H9 (cell line): Measurements from ENCODE around the gene RAB3A. TPM values are rescaled to one million over a fixed set of nuclear protein-coding genes. Genes with fewer than 3 reads are reported as not detected.

Experiments
- DNase-seq: peaks from one replicate; pipeline ENCODE4 v3.0.0-alpha.2; 2017
- H2AFZ ChIP-seq: one replicate; pipeline ENCODE4 v1.6.1; 2013; ENCODE audit warnings: mild to moderate bottlenecking, low read length, control low read depth, moderate library complexity
- H2AK5ac ChIP-seq: 2 replicates; pipeline ENCODE4 v1.6.1; 2013; ENCODE audit warnings: low read length, control low read depth, mixed read lengths; ENCODE audit not compliant: insufficient read length
- H2BK120ac ChIP-seq: one replicate; pipeline ENCODE4 v1.6.1; 2013; ENCODE audit warnings: low read depth, mild to moderate bottlenecking, low read length, control low read depth, inconsistent platforms; ENCODE audit not compliant: poor library complexity, severe bottlenecking
- H2BK12ac ChIP-seq: 2 replicates; pipeline ENCODE4 v1.6.1; 2013; ENCODE audit warnings: low read length, control low read depth, mixed read lengths, low read depth; ENCODE audit not compliant: insufficient read length
- H2BK15ac ChIP-seq: 2 replicates; pipeline ENCODE4 v1.6.1; 2013; ENCODE audit warnings: low read depth, low read length, control low read depth
- H2BK20ac ChIP-seq: one replicate; pipeline ENCODE4 v1.6.1; 2013; ENCODE audit warnings: low read depth, mild to moderate bottlenecking, low read length, control low read depth, inconsistent platforms; ENCODE audit not compliant: poor library complexity, severe bottlenecking
- H2BK5ac ChIP-seq: 2 replicates; pipeline ENCODE4 v1.6.1; 2013; ENCODE audit warnings: low read length, control low read depth, mixed read lengths; ENCODE audit not compliant: insufficient read length
- H3K14ac ChIP-seq: 2 replicates; pipeline ENCODE4 v1.6.1; 2013; ENCODE audit warnings: low read length, control low read depth; ENCODE audit not compliant: insufficient read depth
- H3K18ac ChIP-seq: 2 replicates; pipeline ENCODE4 v1.6.1; 2013; ENCODE audit warnings: low read depth, mild to moderate bottlenecking, mixed read lengths, low read length, control low read depth; ENCODE audit not compliant: insufficient read length
- H3K23ac ChIP-seq: 2 replicates; pipeline ENCODE4 v1.6.1; 2013; ENCODE audit warnings: low read length, control low read depth, mixed read lengths, low read depth; ENCODE audit not compliant: insufficient read length
- H3K23me2 ChIP-seq: 2 replicates; pipeline ENCODE4 v1.6.1; 2013; ENCODE audit warnings: low read depth, mild to moderate bottlenecking, mixed read lengths, low read length, control low read depth; ENCODE audit not compliant: insufficient read length, poor library complexity, severe bottlenecking
- H3K27ac ChIP-seq: 2 replicates; pipeline ENCODE4 v1.5.1; 2013; ENCODE audit warnings: low read length, control low read depth, mixed read lengths, low read depth; ENCODE audit not compliant: insufficient read length
- H3K27me3 ChIP-seq: 2 replicates; pipeline ENCODE4 v1.6.1; 2013; ENCODE audit warnings: low read length, control low read depth, inconsistent platforms; ENCODE audit not compliant: insufficient read depth
- H3K4ac ChIP-seq: 2 replicates; pipeline ENCODE4 v1.6.1; 2013; ENCODE audit warnings: low read depth, mild to moderate bottlenecking, control low read depth, inconsistent platforms, low read length, moderate library complexity
- H3K4me1 ChIP-seq: 2 replicates; pipeline ENCODE4 v1.6.1; 2013; ENCODE audit warnings: low read length, control low read depth, inconsistent platforms; ENCODE audit not compliant: insufficient read depth
- H3K4me2 ChIP-seq: 2 replicates; pipeline ENCODE4 v1.6.1; 2013; ENCODE audit warnings: low read length, control low read depth, mixed read lengths; ENCODE audit not compliant: insufficient read length, insufficient read depth
- H3K56ac ChIP-seq: 2 replicates; pipeline ENCODE4 v1.6.1; 2013; ENCODE audit warnings: low read depth, mild to moderate bottlenecking, mixed read lengths, low read length, control low read depth; ENCODE audit not compliant: insufficient read length
- H3K79me1 ChIP-seq: 2 replicates; pipeline ENCODE4 v1.6.1; 2013; ENCODE audit warnings: low read depth, mild to moderate bottlenecking, moderate library complexity, low read length, control low read depth, inconsistent platforms; ENCODE audit not compliant: insufficient read depth, poor library complexity, severe bottlenecking
- H3K79me2 ChIP-seq: 2 replicates; pipeline ENCODE4 v1.6.1; 2013; ENCODE audit warnings: low read length, control low read depth, inconsistent platforms; ENCODE audit not compliant: insufficient read depth
- H3K9ac ChIP-seq: 2 replicates; pipeline ENCODE4 v1.6.1; 2013; ENCODE audit warnings: low read length, control low read depth, mixed read lengths; ENCODE audit not compliant: insufficient read length; ENCODE audit errors: extremely low read depth
- H3K9me3 ChIP-seq: one replicate; pipeline ENCODE4 v1.6.1; 2013; ENCODE audit warnings: low read depth, low read length, inconsistent platforms; ENCODE audit not compliant: control insufficient read depth
- H3T11ph ChIP-seq: one replicate; pipeline ENCODE4 v1.6.1; 2013; ENCODE audit warnings: mild to moderate bottlenecking, low read length, control low read depth, inconsistent platforms
- H4K20me1 ChIP-seq: one replicate; pipeline ENCODE4 v1.6.1; 2013; ENCODE audit not compliant: control insufficient read depth, insufficient read length, insufficient read depth
- H4K5ac ChIP-seq: 2 replicates; pipeline ENCODE4 v1.6.1; 2013; ENCODE audit warnings: low read depth, mild to moderate bottlenecking, mixed read lengths, low read length, control low read depth; ENCODE audit not compliant: insufficient read length
- H4K8ac ChIP-seq: replicated peaks from 2 replicates; pipeline ENCODE4 v1.6.1; 2013; ENCODE audit warnings: low read length, control low read depth, mixed read lengths, low read depth; ENCODE audit not compliant: insufficient read length
- H4K91ac ChIP-seq: 2 replicates; pipeline ENCODE4 v1.6.1; 2013; ENCODE audit warnings: low read depth, mild to moderate bottlenecking, moderate library complexity, mixed read lengths, low read length, control low read depth; ENCODE audit not compliant: insufficient read length
- H3K27ac Mint-ChIP-seq, 3 experiments: 2 replicates in 2 of 3; 3 replicates in 1 of 3; pipeline ENCODE4 v1.8.0; 2020 to 2021; ENCODE audit warnings: mixed read lengths in 3 of 3, mild to moderate bottlenecking in 1 of 3, moderate library complexity in 1 of 3
- H3K27me3 Mint-ChIP-seq: 2 replicates; pipeline ENCODE4 v1.8.0; 2021; ENCODE audit warnings: low read depth, mild to moderate bottlenecking, moderate library complexity, mixed read lengths
- H3K36me3 Mint-ChIP-seq, 3 experiments: 2 replicates in 2 of 3; 3 replicates in 1 of 3; pipeline ENCODE4 v1.8.0; 2020 to 2021; ENCODE audit warnings: low read depth in 3 of 3, mixed read lengths in 3 of 3; ENCODE audit not compliant: insufficient read depth in 1 of 3
- H3K4me1 Mint-ChIP-seq, 2 experiments: 2 replicates each; pipeline ENCODE4 v1.8.0; 2020; ENCODE audit warnings: mixed read lengths in 2 of 2
- H3K4me3 Mint-ChIP-seq, 2 experiments: 2 replicates in 1 of 2; 3 replicates in 1 of 2; pipeline ENCODE4 v1.8.0; 2020 to 2021; ENCODE audit warnings: mild to moderate bottlenecking in 2 of 2, mixed read lengths in 2 of 2, moderate library complexity in 1 of 2
- H3K9me3 Mint-ChIP-seq, 2 experiments: 2 replicates in 1 of 2; 3 replicates in 1 of 2; pipeline ENCODE4 v1.8.0; 2020; ENCODE audit warnings: mild to moderate bottlenecking in 2 of 2, mixed read lengths in 2 of 2, moderate library complexity in 1 of 2
- CTCF ChIP-seq: fragments of 200-600 bp; sonication (generic); conservative IDR thresholded peaks from 3 replicates; pipeline ENCODE4 v1.8.0; 2021; ENCODE audit warnings: antibody characterized with exemption, mild to moderate bottlenecking
- WGBS: extraction: QIAGEN DNeasy Blood & Tissue Kit; methylation state at CpG from one replicate; pipeline ENCODE4 v1.1.7; 2013; ENCODE audit warnings: missing lambda C conversion rate, low lambda C conversion rate, mixed read lengths; ENCODE audit not compliant: insufficient read length; ENCODE audit errors: extremely low coverage; 5-methylcytosine and 5-hydroxymethylcytosine counted together
- total RNA-seq: library from RNA; stranded (reverse); gene quantifications from 2 replicates; pipeline ENCODE4 v1.2.1, GENCODE V29; 2021

RAB3A gene
- total RNA-seq, 1 experiment from 2014 or later = 6.8 TPM

- no peak within 1 kb of the TSS for H2AFZ ChIP-seq
- no peak within 1 kb of the TSS for H2BK120ac ChIP-seq
- H3K27me3 ChIP-seq = peaks cover 2% of the 10 kb centered on the region; the same call in 1 of the 2 replicates
- no peak within 1 kb of the TSS; the same call in 1 of the 2 replicates for H3K14ac ChIP-seq
- H4K5ac ChIP-seq = no peak within 1 kb of the TSS
- H3K4me1 Mint-ChIP-seq = peaks cover 29 to 40% of the 10 kb centered on the region in 2 experiments
- no peak within 1 kb of the TSS for H3K23ac ChIP-seq
- H3K36me3 Mint-ChIP-seq = no peaks in the 10 kb centered on the region; a peak in 1 of 7 replicates
- no peak within 1 kb of the TSS for H4K91ac ChIP-seq
- TF ChIP-seq CTCF = no peak
- H3K9me3 ChIP-seq = no peaks in the 10 kb centered on the region
- peak within 1 kb of the TSS; percentile 78 to 97 for H3K4me3 Mint-ChIP-seq
- no peak within 1 kb of the TSS for H3K4ac ChIP-seq
- H3K79me2 ChIP-seq = no peaks in the 10 kb centered on the region
- H3K9me3 Mint-ChIP-seq = peaks cover 0 to 2% of the 10 kb centered on the region in 2 experiments; a peak in 2 of 5 replicates
- no peak within 1 kb of the TSS for H2BK12ac ChIP-seq
- no peak within 1 kb of the TSS for H3K27ac ChIP-seq
- H3K9ac ChIP-seq = no peak within 1 kb of the TSS
- peak within 1 kb of the TSS in 1 of 3 experiments; percentile 63; a peak in 1 of 7 replicates for H3K27ac Mint-ChIP-seq
- H4K20me1 ChIP-seq = no peaks in the 10 kb centered on the region
- no peak within 1 kb of the TSS for H2BK20ac ChIP-seq
- no peaks in the 10 kb centered on the region for H3K79me1 ChIP-seq
- no peaks in the 10 kb centered on the region for H3K4me1 ChIP-seq
- peak; percentile 55 for DNase-seq
- H3K18ac ChIP-seq = no peak within 1 kb of the TSS
- H2BK5ac ChIP-seq = no peak within 1 kb of the TSS
- H3K4me2 ChIP-seq = peak within 1 kb of the TSS; percentile 60
- H3K56ac ChIP-seq = no peak within 1 kb of the TSS
- H3T11ph ChIP-seq = no peak within 1 kb of the TSS
- WGBS = no CpG with 5 or more reads among the region's 51 CpGs
- no peak within 1 kb of the TSS for H2BK15ac ChIP-seq
- peaks cover 34% of the 10 kb centered on the region for H3K27me3 Mint-ChIP-seq
- no peak within 1 kb of the TSS for H4K8ac ChIP-seq
- H3K23me2 ChIP-seq = peaks cover 4% of the 10 kb centered on the region
- H2AK5ac ChIP-seq = no peak within 1 kb of the TSS
These were observed 22.0 kb upstream of the RAB3A start, which contains the start of gene PDE4C for GRCh38 chr19:18225702-18226468. Gene PDE4C, minus strand, starts transcription at chr19:18226438. Its CDS starts 23 bp downstream, at chr19:18226415.
